NCI-H128 (cell line): ENCODE results near the gene CD81.
"Not testable (repeated sequence)": the region's sequence is repeated elsewhere in the genome, so short reads cannot be mapped to it uniquely, and the experiment has no call there.

Experiments
- DNase-seq: peaks from one replicate; lab custom pipeline; 2025; ENCODE audit not compliant: unreplicated experiment; lab: John Stamatoyannopoulos, UW

The CD81 gene

GRCh38 chr11:2376751-2377451, at the start of gene CD81:
CD81 (plus strand) TSS chr11:2377310; CDS start chr11:2377550, 240 bp downstream.
- no peak for DNase-seq

- no peak for DNase-seq
Measured at GRCh38 chr11:2328021-2328420, 49.1 kb upstream of the CD81 start.

- DNase-seq: no peak
Measured at GRCh38 chr11:2328656-2329354, 48.3 kb upstream of the CD81 start.

- no peak for DNase-seq
Measured at GRCh38 chr11:2329551-2329950, 47.6 kb upstream of the CD81 start.

- no peak for DNase-seq
Measured at GRCh38 chr11:2330696-2331095, 46.4 kb upstream of the CD81 start.

- DNase-seq: no peak
Measured at GRCh38 chr11:2331404-2331803, 45.7 kb upstream of the CD81 start.

- not testable (repeated sequence) for DNase-seq
Measured at GRCh38 chr11:2332569-2332968, 44.5 kb upstream of the CD81 start.

- not testable (repeated sequence) for DNase-seq
Measured at GRCh38 chr11:2333486-2334205, 43.5 kb upstream of the CD81 start.

- not testable (repeated sequence) for DNase-seq
Measured at GRCh38 chr11:2335286-2335685, 41.8 kb upstream of the CD81 start.

GRCh38 chr11:2338760-2339159, 38.4 kb upstream of the CD81 start:
- DNase-seq: not testable (repeated sequence)

GRCh38 chr11:2342557-2342956, 34.6 kb upstream of the CD81 start:
- no peak for DNase-seq

- no peak for DNase-seq
Measured at GRCh38 chr11:2342981-2343380, 34.1 kb upstream of the CD81 start.

- DNase-seq: no peak
Measured at GRCh38 chr11:2343502-2343901, 33.6 kb upstream of the CD81 start.

GRCh38 chr11:2345050-2345449, 32.1 kb upstream of the CD81 start:
- DNase-seq: no peak

- no peak for DNase-seq
Measured at GRCh38 chr11:2346014-2346413, 31.1 kb upstream of the CD81 start.

GRCh38 chr11:2346586-2347307, 30.4 kb upstream of the CD81 start:
- DNase-seq: no peak

- DNase-seq: no peak
Measured at GRCh38 chr11:2347308-2347830, 29.7 kb upstream of the CD81 start.

- DNase-seq: no peak
Measured at GRCh38 chr11:2348986-2349385, 28.1 kb upstream of the CD81 start.

- no peak for DNase-seq
Measured at GRCh38 chr11:2351701-2352100, 25.4 kb upstream of the CD81 start.

GRCh38 chr11:2352420-2352819, 24.7 kb upstream of the CD81 start:
- no peak for DNase-seq

- DNase-seq: no peak
Measured at GRCh38 chr11:2355000-2355644, 22.0 kb upstream of the CD81 start.
